GM21723 (cell line): ENCODE results near the gene HLA-DOB.

Experiments used
- ATAC-seq: cut with Tn5 transposase; IDR thresholded peaks from one replicate; pipeline ENCODE4 v1.9.1; 2021; ENCODE audit warnings: mild to moderate bottlenecking, moderate library complexity; ENCODE audit not compliant: unreplicated experiment

The HLA-DOB gene

GRCh38 chr6:32843979-32844838 lies 27.4 kb upstream of the HLA-DOB start, which contains the start of gene PSMB8:
PSMB8 (minus strand) TSS chr6:32844047; CDS start chr6:32843996, 51 bp downstream.
- ATAC-seq, result peak; percentile 61

DNA sequence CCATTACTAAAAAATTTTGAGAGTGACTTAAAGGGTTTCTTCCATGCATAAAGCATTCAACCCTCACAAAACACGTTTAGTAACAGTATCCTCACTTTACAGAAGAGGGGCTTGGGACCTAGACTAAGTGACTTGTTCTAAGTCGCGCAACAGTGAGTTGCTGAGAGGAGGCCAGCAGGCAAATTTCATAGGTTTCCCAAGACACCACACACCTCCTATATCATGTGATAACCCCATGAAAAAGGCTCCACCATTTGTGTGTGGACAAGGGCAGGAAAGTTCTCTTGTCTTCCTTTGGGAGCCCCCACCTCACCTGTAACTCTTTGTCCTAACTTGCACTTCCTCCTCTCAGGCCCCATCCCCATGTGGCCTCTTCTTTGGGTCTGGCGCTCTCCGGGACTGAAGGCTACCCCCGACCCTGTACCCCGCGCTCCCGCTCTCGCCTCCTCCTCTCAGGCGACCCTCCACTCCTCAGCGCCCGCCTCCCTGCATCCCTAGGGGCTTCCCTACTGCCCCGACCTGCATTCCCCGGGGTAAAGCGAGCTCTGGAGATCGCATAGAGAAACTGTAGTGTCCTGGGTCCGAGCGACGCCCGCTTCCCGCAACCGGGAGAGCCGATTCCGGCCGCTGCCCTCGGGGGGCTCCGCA lies 26.7 kb upstream of the HLA-DOB start:
- ATAC-seq, result no peak

DNA sequence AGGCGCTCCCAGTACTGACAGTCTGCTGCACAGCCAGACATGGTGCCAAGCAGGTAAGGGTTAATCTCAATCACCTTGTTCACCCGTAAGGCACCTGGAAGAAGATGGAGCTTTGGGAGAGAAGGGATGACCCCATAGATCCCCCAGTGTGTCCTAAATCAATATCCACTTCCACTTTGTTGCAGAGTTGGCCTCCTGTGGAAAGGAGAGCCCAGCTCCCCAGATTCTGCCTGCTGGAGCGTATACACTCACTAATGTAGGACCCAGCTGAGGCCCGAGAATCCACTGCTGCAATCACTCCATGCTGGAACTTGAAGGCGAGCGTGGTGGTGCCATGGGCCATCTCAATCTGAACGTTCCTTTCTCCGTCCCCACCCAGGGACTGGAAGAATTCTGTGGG lies 25.9 kb upstream of the HLA-DOB start:
- no peak for ATAC-seq

DNA sequence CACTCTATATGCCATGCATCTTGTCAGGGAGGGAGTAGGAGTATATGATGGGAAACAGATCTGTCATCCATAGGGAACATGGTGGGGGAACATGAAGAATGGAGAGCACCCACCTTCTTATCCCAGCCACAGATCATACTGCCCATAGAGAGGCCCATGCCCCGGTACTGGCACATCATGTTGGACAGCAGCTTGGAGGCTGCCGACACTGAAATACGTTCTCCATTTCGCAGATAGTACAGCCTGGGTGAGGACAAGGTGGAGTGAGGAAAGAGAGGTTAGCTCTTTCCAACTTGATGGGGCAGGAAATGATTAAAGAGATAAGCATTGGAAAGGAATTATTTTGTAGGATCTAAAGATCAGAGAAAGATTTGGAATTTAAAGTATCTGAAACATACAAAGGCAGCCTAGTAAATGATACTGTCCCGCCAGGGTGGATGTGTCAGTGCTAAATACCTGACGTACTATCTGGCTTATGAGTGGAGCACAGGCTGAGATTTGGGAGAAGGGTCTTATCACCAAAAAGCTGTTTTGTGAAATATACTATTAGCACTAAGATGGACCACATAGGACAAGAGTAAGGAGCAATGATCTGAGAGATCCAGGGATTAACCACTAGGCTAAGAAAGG lies 25.3 kb upstream of the HLA-DOB start:
- no peak for ATAC-seq

DNA sequence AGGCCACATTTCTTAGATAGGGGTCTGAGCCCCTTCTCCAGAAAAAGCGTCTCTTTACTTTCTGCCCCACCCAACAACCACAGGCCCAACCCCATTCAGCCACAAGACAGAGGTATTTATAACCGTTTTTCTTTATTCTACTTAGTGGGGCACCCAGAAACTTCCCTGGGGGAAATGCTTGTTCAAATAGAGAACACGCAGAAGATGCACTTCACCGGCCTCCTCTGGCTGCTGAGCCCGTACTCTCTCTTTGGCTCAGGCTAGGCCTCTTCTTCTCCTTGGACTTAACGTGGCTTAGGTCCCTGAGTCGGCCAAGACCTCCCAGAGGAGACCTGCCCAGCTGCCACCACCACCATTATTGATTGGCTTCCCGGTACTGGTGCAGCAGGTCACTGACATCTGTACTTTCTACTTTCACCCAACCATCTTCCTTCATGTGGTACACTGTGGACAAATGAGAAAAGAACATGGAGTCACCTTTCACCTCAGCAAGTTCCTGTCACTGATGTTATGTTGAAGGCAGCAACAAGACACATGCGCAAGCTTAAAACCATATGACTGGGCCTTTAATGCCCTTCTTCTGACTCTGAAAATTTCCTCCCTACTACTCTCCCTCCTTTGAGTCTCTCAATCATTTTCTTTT lies 23.9 kb upstream of the HLA-DOB start:
- no peak for ATAC-seq

DNA sequence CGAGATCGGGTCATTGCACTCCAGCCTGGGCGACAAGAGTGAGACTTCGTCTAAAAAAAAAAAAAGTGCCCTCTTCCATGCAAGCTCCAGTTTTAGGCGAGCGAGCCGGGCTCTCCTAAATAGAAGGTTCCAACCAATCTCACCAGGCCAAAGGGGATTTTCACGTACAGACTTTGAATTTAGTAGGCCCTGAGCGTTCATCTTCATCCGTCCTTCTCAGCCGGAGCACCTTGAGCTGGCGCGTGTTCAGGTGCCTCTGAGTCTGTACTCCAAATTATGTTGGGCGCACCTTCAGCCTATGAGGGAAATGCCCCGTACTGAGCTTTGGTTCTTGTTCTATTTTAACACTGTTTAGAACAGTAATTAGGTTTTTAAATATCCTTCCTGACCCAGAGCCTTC lies 22.6 kb upstream of the HLA-DOB start:
- no peak for ATAC-seq

- peak; percentile 66 for ATAC-seq
Observed at GRCh38 chr6:32838114-32838958, 21.5 kb upstream of the HLA-DOB start, which contains the start of gene TAP2. TAP2 (minus strand) TSS chr6:32838739; CDS start chr6:32838233, 506 bp downstream.

DNA sequence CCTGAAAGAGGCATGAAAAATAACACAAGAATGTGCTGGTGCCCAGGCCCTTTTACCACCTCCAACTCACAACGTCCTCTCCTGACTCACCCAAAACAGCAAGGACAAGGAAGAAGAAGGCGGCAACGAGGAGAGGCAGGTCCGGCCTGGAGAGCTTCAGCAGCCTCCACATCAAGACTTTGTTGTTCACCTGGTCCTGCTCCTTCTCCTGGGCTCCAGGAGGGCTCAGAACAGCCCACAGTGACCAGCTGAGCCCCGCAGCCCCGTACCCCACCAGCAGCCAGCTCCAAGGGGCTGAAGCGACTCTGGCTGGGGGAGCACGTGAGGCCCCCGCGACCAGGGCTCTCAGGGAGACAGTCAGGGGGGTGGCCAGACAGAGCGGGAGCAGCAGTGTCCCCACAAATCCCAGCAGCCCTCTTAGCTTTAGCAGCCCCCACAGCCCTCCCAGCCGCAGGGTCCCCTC lies 20.9 kb upstream of the HLA-DOB start:
- ATAC-seq, result no peak

- no peak for ATAC-seq
Observed at GRCh38 chr6:32836873-32837272, 20.1 kb upstream of the HLA-DOB start.

DNA sequence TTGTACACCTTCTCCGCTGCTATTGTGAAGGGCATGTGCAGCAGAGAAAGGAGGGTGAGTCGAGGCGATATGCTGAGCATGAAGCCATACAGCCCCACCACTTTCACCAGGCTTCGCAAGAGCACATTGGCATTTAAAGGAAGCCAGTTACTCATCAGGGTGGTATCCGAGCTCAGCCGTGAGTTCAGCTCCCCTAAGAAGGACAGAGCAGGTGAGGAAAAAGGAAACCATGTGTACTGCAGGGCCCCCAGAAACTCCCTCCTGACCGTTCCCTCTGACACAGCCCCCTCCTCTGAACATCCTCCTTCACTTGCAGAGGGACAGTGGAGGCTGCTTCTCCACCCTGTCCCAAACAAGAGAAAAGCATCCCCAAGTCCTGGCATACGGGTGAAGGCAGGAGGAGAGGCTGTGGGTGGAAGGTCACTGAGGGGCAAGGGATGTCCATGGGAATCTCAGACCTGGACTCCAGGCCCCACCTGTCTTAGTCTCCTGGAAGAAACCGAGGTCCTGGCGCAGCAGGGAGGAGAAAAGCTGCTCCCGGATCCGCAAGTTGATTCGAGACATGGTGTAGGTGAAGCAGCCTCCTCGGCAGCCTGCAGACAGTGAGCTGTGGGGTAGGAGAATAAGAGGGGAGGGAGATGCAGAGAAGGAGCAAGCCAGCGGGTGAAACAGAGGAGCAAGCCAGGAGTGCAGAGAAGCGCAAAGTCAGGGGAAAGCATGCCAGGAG lies 18.5 kb upstream of the HLA-DOB start:
- ATAC-seq, result no peak

DNA sequence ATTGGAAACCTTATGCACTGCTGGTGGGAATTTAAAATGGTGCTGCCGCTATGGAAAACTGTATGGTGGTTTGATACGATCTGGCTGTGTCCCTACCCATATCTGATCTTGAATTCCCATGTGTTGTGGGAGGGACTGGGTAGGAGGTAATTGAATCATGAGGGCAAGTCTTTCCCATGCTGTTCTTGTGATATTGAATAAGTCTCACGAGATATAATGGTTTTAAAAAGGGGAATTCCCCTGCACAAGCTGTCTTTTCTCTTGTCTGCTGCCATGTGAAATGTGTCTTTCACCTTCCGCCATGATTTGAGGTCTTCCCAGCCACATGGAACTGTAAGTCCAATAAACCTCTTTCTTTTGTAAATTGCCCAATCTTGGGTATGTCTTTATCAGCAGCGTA lies 16.9 kb upstream of the HLA-DOB start:
- ATAC-seq, result no peak

DNA sequence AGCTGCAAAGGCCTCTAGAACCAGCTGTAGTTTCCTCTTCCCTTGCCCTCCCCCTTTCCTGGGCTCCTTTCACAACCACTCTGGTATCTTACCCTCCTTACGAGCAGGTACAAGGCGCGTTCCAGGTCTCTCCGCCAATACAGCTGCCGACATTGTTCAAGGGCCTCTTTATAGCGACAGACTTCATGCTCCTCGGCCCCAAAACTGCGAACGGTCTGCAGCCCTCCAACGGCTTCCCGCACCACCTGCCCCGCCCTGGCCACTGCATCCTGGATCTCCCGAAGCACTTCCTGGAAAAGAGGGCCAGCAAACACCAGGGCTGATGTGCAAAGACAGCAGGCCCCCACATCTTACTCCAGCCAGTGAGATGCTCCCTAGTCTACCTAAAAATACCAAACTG lies 15.7 kb upstream of the HLA-DOB start:
- no peak for ATAC-seq

DNA sequence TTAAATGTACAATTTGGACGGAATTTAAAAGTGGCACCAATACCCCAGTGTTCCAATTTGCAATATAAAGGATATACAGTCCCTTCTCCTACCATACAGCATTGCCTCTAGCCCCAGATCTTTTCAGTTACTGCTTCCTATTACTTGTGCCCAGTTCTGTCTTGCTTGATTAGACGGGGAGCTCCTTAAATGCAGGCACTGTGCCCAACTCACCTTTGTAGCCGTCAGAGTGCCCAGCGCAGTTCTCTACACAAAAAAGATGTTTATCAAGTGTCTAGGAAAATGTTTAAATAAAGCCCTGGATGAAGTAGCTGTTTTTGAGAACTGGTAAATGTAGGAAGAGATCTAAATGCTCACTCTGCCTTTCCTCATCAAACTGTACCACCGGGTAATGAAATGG lies 14.1 kb upstream of the HLA-DOB start:
- ATAC-seq, result no peak

DNA sequence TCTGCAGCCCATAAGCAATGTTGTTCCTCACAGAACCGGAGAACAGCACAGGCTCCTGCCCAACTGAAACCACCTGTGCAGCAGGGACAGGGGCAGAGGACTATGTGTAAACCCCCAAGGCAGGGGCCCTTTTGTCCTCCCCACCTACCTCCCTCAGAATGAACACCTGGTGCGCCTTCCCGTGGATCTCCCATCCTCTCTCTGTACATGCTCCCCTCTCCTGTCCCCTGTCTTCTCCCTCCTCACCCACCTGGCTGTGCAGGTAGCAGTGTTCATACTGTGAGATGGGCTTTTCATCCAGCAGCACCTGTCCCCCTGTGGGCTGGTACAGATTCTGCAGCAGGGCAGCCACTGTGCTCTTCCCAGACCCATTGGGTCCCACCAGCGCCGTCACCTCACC lies 13.2 kb upstream of the HLA-DOB start:
- ATAC-seq, result no peak

DNA sequence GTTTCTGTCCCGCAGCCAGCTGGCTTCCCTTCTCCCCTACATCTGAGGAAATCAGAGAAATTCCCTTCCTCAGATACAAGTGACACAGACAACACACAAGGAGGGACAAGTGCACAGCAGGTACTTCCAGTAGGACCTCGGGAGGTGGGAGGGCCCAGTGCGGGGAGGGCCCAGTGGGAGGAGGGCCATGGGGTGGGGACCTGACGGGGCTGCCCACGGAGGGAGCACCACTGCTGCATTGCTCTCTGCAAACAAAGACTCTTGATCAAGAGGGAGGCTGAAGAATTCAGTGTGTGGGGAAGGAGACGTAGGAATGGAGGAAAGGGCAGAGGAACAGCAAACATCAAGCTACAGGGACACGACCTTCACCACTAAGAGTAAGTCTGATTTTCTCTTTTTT lies 12.7 kb upstream of the HLA-DOB start:
- no peak for ATAC-seq

GRCh38 chr6:32827025-32827424 lies 10.2 kb upstream of the HLA-DOB start:
- no peak for ATAC-seq

GRCh38 chr6:32825966-32826365 lies 9.2 kb upstream of the HLA-DOB start:
- no peak for ATAC-seq

DNA sequence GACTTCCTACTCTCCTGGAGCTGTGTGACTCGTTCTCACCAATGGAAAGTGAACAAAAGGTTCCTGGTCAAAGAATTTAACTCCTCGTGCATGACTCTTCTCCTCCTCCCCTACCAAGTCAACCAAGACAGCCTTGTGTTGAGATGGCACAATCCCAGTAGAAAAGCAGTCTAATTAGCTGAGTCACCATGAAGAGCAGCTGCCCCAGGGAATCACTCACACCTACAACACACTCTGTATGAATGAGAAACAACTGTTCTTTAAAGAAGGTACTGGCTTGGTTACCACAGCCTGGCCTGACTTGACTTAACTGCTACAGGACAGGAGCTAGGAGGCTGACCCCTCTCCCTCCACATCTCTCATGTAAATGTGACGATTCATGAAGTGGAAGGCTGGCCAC lies 2.9 kb upstream of the HLA-DOB start:
- ATAC-seq, result no peak

GRCh38 chr6:32818867-32819266 lies 2.1 kb upstream of the HLA-DOB start:
- ATAC-seq, result no peak

- ATAC-seq, result peak; percentile 53
Observed at GRCh38 chr6:32815996-32816395, 806 bp downstream of the HLA-DOB start.
